ENCODE measurements around the gene PRPF18.

DNA sequence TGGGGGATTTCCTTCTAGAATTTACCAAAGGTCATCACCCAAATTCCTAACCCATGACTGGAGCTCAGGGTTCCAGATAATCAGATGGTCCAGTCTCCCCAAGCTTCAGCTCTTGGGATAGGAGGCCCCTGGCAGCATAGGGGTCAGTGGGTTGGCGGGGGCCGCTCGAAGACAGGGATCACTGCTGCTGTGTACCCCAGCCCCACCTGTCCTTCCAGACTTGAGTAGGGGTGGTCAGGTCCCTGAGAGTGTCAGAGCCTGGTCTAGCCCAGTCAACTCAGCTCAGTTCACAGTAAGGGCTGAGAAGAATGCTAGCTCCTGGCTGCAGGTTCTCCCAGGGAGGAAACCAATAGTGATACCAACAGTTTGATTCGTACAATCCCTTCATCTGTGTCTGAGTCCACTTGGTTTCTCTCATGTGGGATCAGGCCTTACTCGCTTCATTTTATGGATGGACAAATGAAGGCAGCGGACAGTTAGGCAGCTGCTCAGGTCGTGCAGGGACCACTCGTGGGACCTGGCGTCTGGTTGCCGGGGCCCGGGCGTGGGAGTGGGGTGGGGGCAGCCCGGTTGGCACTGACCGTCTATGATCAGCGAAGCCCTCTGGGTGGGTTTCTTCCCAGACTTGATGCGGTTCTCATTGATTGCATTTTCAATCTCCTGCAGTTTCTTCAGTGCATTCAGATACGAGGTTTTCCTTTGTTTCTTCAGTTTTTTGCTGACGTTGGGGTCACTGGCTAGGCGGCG, 78.9 kb downstream of the PRPF18 start:
- TF ChIP-seq, protein P1, sequence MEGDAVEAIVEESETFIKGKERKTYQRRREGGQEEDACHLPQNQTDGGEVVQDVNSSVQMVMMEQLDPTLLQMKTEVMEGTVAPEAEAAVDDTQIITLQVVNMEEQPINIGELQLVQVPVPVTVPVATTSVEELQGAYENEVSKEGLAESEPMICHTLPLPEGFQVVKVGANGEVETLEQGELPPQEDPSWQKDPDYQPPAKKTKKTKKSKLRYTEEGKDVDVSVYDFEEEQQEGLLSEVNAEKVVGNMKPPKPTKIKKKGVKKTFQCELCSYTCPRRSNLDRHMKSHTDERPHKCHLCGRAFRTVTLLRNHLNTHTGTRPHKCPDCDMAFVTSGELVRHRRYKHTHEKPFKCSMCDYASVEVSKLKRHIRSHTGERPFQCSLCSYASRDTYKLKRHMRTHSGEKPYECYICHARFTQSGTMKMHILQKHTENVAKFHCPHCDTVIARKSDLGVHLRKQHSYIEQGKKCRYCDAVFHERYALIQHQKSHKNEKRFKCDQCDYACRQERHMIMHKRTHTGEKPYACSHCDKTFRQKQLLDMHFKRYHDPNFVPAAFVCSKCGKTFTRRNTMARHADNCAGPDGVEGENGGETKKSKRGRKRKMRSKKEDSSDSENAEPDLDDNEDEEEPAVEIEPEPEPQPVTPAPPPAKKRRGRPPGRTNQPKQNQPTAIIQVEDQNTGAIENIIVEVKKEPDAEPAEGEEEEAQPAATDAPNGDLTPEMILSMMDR (IDR thresholded peaks at IDR 0.05; ENCODE audit: low read depth, low read length), result no peak
- no peak for TF ChIP-seq EZH2phosphoT487 (IDR thresholded peaks at IDR 0.05; ENCODE audit: low read depth)

Measured in OCI-LY3 (cell line).